GM18909 (cell line): Measurements from ENCODE around the gene LRRC3B.
"Not testable (repeated sequence)": the region's sequence is repeated elsewhere in the genome, so short reads cannot be mapped to it uniquely, and the experiment has no call there.

ENCODE experiments used
- ATAC-seq: cut with Tn5 transposase; IDR thresholded peaks from one replicate; pipeline ENCODE4 v1.9.1; 2021; ENCODE audit warnings: mild to moderate bottlenecking; ENCODE audit not compliant: unreplicated experiment, poor library complexity

The LRRC3B gene, protein sequence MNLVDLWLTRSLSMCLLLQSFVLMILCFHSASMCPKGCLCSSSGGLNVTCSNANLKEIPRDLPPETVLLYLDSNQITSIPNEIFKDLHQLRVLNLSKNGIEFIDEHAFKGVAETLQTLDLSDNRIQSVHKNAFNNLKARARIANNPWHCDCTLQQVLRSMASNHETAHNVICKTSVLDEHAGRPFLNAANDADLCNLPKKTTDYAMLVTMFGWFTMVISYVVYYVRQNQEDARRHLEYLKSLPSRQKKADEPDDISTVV

DNA sequence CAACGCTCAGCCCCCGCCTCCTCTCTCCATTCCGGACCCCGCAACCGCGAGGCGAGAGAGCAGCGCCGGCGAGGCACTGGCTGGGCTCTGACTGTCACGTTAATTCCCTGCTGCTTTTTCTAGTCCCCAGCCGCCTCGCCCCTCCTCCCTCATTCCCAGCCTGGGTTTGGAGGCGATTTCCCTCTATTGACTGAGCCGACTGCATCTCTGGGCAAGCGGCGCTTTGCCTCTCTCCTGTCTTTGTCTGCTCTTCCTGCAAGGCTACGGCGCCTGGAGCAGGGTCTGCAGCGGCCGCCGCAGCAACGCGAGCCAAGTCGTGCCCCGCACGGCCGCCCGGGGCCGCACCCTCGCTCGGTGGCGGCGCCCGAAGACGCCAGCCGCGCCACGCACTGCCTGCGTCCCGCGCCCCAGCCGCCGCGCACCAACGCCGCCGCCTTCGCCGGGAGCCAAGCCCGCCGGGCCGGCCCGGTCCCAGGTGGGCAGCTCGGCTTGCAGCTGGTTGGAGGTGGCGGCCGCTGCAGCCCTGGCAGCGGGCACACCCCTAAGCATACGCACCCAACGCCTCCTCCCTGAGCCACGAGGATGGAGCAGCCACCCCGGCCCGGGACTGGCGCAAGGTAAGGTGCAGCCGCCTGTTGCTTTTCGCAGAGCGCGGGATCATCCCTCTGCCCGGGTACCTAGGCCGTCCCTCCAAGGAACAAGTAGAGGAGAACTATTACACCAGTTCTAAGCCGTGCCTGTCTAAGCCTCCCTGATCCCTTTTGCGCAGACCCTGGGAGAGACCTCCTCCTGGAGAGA is at the start of gene LRRC3B:
LRRC3B (plus strand) TSS at position 152 of the 798 bp plus-strand sequence. CDS start 86,901 bp downstream, outside the sequence.
- ATAC-seq: no peak

DNA sequence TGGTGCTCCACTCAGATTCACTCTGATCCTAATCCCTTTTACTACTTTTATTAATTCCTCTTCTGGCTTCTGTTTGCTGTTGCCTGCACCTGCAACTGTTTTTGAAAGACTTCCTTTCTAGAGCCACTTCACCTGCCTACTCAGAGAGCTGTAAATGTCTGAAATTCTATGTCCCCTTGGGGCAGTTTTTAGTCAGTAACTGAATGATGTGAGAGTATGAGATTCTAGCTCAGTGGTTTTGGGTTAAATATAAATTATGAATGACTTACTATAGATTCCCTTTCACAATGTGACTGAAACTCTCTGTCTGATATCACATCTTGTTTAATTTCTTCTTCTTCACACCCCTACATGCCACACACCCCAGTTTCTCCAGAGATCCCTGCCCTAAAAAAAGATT is 47.8 kb upstream of the LRRC3B start:
- no peak for ATAC-seq

DNA sequence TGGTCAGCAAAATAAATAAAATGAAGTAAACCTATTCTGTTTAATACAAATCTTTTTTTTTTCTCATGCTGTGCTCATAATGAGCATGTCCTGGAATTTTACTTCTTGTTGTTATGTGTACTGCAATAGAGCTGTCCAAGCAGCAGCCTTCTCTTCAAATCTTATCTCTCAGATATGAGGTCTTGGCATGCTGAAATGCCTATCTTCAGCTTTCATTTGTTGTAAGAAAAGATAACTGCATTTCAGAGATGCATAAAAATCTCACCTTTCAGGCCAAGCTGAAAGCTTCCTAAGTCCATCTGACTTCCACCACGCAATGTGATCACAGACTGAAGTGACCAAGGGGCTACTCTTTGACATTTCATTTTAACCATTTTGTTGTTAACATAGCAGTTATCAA is 43.5 kb upstream of the LRRC3B start:
- no peak for ATAC-seq

DNA sequence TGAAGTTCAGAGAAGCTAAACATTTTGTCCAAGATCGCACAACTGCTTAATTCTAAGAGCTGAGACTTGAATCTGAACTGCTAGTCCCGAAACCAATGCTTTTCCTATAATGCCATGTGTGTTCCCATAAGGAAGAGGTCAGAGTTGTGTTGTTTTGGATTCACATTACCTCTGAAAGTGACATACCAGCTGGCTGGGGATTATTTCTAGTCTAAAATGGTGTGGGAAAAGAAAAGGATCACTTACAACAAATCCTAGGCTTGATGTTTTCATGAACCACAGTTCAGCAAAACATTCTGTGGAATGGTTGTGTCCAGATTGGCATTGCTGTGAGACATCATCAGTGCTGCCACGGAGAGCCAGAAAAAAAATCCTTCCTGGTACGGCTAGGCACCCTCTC is 35.0 kb upstream of the LRRC3B start:
- ATAC-seq: no peak

DNA sequence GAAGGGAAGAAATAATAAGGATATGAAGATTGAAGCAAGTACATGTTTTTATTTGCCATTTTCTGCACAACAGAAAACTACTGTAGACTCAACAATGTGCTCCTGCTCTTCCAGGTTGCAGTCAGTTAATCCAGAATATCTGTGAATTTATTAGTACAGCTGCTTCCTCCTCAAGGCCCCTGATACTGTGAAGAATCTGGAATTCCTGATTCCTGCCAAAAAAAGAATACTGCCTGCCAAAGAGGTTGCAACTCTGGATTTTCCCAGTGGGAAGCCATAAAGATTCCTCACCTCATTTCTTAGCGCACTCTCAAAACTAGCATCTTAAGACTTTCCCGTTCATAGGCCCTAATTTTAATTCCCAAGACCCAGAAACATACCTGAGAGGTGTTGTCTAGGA is 33.6 kb upstream of the LRRC3B start:
- ATAC-seq: no peak

DNA sequence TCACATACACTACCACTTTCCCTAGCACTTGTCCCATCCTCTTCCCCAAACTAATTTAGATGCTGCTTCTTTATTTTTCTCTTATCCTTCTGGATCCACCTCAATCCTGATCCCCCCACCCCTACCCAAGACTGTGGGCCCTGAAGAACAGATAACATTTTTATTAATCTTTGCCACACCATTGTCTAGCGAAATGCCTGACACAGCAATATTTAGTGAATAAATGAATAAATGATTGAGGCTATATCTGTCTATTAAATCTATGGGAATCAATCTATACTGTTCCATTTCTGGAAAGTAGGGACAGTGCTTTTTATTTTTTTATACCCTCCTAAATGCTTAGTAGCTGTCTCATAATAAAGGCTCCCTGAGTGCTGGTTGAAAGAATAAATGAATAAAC is 32.9 kb upstream of the LRRC3B start:
- no peak for ATAC-seq

DNA sequence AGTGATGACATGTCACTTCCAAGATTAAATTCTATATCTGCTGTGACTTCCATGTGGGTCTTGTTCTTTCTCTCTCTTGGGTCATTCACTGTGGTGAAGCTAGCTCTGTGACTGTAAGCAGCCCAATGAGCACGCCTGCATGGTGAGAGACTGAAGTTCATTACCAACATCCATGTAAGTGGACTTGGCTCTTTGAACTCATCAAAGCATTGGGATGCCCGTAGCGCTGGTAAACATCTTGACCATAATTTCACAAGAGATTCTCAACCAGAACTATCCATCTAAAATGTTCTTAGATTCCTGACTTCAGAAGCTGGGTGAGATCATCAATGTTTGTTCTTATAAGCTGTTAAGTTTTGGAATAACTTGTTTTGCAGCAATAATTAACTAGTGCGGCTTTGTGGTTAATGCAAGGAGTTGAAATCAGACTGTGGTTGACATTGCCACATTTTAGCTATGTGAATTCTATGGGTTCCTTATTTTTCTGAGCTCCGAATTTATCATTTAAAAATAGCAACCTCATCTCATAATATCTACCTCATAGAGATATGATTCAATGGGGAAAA is 31.6 kb upstream of the LRRC3B start:
- no peak for ATAC-seq

DNA sequence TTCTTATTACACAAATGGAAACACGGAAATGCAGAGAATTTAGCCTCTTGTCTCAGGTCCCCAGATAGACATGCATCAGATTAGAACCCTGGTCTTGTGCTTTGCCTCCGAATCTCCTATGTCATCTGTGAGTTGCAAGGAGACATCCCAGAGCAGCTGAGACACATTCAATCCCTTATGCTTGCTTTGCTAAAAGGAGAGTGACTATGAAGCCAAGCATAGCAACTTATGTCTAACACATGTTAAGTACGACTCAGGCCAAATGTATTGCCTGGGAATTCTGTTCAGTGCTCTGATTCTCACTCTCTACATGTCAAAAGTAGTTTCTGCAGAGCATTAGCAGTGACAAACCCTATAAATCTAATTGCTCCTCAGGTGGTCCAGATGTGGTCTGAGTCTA is 30.6 kb upstream of the LRRC3B start:
- no peak for ATAC-seq

DNA sequence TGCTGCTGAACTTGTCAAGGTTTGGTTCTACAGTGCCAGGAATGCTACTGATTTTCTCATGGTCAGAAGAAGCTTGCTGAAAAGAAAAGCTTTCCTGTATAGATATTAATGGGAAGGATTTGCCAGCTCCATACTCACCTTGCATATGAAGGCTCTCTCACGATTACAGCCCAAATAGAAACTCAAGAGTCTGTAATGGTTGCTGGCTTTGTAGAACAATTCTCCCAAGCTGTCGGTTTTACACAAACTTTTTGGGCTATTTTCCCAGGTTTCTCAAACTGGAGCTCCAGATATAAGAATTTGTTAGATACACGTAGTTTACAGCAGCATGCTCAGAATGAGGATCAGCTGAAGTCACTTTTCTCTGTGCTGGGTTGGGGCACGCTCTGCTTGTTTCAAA is 30.1 kb upstream of the LRRC3B start:
- no peak for ATAC-seq

DNA sequence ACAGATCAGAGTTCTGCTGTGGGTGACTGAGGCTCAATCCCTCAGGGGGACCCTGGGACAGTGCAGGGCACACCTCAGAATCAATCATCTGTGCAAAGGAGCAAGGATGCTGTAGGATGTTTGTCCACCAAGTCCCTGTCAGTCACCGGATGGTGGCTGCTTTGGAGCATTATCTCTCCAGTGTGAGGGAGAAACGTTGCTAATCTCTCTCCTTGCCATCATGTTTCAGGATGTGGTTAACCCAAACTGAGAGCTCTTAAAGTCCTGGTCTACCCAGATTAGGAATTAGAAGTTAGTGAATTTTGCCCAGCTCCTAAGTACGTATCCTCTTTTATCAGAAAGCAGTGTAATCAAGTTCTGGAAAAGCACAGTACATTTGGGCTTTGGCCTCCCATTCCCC is 26.2 kb upstream of the LRRC3B start:
- no peak for ATAC-seq

DNA sequence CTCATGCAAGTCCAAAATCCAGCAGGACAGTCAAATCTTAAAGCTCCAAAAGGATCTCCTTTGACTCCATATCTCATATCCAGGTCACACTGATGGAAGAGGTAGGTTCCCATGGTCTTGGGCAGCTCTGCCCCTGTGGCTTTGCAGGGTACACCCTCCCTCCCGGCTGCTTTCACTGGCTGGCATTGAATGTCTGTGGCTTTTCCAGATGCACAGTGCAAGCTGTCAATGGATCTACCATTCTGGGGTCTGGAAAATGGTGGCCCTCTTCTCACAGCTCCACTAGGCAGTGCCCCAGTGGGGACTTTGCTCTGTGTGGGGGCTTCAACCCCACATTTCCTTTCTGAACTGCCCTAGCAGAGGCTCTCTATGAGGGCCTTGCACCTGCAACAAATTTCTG is 19.3 kb upstream of the LRRC3B start:
- ATAC-seq: not testable (repeated sequence)

DNA sequence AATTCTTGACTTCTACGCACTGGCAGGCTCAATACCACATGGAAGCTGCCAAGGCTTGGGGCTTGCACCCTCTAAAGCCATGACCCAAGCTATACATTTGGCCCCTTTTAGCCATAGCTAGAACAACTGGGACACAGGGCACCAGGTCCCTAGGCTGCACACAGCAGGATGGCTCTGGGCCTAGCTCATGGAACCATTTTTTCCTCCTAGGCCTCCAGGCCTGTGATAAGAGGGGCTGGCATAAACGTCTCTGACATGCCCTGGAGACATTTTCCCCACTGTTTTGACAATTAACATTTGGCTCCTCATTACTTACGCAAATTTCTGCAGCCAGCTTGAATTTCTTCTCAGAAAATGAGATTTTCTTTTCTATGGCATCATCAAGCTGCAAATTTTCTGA is 18.8 kb upstream of the LRRC3B start:
- ATAC-seq: not testable (repeated sequence)

DNA sequence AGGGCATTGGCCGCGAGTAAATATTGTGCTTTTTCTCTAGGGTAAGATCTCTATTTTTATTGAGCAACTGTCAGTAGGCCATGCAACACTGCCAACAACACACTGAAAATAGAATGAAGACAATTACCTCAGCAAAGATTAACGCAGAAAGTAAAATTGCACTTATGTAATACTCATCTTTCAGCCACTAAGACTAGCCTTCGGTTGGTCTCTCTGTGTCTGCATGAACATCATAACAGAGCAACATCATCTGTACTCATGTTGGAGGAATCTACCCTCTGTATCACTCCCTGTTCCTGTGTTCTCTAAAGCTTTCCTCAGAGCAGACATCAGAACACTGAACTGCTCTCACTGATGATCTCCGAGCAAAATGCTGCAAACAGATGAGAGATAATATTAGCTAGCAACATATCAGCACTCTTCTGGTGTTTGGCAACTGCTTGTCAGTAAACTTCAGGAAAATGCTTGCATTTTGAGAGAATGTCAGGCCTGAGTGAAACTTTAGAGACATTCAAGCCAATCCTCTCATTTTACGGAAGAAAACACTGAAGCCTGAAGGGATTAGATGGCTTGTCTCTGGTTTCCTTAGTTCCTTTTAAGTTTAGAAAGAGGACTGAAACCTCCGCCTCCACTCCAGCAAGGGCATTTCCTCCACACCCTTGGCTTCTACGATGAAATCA is 8.4 kb upstream of the LRRC3B start:
- ATAC-seq: no peak

DNA sequence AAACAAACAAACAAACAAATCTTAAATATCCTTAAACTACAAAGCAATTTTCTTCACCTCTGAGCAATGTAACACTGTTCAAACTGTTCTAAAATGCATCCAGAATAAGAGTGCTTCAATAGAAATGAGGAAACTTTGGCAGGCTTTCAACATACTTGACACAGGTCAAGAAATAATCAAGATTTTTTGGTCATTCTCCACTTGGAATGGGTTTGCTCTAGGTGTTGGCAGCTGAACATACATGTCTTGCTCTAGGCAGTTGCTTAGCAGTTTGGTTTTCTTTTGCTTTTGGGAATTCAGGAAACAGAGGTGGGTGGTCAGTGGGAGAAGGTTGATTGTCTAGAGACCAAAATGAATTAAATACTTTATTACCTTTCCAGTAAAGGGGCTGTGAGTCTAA is 1.4 kb upstream of the LRRC3B start:
- no peak for ATAC-seq

DNA sequence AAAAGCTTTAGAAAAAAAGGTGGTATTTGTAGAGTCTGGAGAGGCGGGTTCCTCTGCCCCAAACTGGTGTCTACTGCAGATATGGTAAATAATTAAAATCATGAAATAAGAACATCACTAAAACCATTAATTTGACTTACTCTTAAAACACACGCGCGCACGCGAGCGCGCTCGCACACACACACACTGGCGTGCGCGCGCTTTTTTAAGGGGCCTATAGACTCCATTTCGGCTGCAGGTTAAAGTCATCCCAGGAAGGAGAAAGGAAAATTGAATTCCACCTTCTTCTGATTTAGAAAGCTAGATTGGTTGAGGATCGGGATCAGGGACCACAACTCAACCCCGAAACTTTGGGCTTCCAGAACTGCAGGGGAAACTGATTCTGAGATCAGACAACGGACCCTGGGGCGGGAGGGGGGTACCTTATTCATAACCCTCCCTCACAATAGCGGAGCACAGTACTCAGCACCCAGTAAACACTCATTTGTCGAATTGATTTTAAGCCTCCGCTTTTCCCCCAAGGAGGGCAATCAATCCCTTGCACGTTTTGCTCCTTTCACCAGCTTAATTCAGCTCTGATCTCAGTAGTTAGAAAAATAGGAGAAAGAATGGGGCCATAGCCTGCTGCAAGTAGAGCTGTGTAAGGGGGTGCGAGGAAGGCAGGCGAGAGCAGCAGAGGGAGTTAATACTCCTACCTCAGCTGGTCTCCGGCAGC is 509 bp upstream of the LRRC3B start:
- ATAC-seq: no peak

DNA sequence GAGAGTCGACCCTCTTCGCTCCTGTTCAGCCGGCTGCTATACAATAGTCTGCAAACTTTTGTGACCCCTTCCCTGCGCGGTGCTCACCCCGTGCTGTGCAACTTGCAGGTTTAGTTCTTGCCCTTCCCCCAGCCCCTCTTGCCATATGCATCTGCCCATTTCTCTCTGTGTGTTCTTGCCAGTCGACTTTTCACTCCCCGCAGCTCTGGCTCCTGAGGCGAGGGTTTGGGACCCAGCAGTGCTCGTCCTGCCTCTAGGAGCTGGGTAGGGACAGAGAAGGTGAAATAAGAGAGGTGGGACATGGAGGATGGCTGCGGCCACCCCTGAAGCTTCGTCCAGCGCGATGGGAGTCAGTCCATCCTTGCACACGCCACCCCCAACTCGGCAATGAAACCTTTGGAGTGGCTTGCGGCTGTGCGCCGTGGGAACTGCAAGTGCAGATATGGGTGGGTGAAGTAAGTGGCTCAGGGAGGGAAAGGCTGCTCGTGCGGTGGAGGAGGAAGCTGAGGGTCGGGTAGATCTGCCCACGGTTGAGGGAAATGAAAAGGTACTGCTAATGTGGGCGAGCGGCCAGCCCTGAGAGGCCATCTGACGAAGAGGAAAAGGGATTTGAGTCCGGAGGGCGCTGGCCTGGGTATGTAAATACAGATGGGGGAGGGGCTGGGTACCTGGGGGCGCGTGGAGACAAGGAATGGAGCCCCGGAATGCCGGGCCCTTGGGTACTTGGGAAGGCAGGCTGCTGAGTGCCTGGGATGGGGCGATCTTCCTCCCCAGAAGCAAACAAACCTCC is 1.0 kb downstream of the LRRC3B start:
- no peak for ATAC-seq

DNA sequence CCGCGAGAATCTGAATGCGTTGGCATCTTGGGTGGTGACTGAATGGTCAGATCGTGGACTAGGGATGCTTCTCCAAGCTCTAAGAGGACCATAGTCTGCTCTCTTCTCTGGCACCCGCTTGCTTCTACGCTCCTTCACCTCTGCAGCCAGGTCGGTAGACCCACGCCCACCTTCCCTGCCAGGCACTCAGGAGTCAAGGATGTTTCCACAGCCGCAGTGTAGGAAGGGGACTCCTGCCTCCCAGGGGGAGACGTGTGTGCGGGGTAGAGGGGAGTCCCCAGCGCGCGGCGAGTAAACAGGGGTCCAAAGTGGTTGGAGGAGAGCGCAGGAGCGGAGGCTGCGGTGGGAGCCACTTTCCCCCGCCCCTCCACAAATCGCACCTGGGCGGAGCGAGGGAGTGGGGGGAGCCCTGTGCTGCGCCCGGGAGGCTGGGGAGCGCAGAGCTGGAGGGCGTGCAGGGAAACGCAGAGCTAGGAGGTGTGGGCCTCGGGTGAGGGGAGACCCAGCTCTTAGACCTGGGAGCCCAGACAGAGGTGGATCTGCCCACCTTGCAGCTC is 1.7 kb downstream of the LRRC3B start:
- no peak for ATAC-seq

DNA sequence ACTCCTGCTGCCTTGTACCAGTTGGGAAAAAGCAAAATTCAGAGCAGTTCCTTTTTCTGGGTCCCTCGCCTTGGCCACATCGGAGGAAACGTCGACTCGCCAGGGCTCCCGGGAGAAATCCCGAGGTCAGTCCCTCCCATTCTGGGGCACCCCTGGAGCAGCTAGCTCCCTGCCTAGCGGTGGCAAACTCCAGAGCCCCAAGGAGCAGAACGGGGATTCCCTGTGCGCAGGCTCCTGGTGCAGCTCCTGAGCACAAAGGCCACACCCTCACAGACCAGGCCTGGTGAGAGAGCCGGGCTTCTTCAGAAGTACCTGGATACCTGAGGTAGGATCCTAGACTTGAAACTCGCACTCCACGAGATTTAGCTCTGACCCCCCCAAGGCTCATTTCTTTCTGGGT is 2.6 kb downstream of the LRRC3B start:
- ATAC-seq: no peak

DNA sequence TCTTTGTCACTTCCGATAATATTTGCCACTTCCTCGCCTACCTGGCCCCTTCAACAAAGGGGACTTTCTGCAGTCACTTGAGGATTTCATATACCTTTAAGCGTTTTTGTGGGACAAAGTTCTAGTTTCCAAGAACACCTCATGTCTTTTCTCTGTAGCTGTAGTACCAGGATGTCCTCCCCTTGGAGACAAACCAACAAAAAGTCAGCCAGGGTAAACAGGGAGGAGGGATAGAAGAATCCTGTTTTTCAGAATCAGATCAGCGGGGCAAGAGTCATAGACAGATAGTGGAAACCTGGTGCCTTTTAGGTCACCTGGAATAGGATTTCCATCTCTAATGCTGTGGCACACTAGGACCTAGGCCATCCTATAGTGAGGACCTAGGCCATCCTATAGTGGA is 4.5 kb downstream of the LRRC3B start:
- ATAC-seq: no peak
